ENCODE results near the gene HNRNPUL1.

HNRNPUL1 gene

DNA sequence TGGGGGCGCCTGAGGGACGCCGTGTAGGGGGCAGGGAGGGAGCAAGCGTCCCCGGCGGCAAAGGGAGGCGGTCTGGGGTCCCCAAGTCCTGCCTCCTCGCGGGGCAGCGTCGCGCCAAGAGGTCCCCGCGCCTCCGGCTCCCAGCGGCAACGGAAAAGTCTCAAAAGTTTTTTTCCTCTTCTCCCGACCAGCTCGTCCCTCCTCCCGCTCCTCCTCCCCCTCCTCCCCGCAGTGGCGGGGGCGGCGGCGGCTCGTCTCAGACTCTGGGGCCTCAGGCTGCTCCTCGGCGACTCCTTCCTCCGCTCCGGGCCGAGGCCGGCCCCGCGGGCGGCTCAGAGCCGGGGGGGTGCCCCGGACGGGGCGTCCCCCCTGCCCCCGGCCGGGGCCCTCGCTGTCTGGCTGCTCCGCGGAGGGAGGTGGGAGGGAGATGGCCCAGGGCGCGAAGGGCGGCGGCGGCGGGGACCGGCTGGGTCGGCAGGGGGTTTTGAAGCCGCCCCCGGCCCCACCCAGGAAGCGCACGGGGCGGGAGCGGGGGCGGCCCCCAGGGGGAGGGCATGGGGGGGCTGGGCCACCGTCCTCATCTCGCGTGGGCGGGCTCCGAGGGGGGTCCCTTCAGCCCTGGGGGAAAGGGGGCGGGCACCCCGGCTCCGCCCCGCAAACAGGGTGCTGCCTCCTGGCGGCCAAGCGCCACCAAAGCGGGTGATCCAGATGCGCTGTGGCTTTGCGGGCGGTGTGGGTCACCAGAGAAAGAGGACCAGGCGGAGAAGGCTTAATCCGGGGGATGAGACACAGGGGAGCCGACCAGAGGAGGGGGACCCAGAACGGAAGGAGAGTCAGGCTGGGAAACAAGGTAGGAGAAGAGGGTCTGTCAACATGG lies 89.5 kb downstream of the HNRNPUL1 start, which contains the start of gene TGFB1:
Gene TGFB1, minus strand, starts transcription at position 457 of the 877 bp plus-strand sequence. CDS start 878 bp downstream, outside the sequence.
- DNase-seq (ENCODE audit: low read depth, low spot score) = peak; percentile 80

DNA sequence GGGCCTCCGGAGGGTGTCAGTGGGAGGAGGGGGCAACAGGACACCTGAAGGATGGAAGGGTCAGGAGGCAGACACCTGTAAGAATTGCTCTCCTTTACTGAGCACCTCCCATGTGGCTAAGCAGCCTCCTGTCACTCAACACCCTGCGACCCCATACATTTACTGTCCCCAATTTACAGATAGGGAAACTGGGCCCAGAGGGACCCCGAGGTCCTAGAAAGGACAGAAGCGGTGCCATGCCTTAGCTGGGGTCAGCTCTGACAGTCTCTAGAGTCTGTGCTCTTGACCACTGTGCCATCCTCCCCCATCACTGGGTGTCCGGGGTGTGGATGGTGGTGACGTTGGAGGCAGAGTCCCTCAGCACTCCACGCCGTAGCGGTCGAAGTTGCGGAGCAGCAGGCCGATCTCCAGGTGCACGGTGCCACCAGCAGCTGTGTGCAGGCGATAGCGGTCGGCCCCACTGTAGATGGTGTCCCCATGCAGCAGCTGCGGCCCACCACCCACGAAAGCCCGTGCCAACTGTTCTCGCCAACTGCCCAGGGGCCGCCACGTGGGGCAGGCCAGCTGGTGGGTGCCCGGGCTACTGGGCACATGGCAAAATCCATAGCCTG lies 90.3 kb downstream of the HNRNPUL1 start:
- no peak for DNase-seq (ENCODE audit: low read depth, low spot score)

DNA sequence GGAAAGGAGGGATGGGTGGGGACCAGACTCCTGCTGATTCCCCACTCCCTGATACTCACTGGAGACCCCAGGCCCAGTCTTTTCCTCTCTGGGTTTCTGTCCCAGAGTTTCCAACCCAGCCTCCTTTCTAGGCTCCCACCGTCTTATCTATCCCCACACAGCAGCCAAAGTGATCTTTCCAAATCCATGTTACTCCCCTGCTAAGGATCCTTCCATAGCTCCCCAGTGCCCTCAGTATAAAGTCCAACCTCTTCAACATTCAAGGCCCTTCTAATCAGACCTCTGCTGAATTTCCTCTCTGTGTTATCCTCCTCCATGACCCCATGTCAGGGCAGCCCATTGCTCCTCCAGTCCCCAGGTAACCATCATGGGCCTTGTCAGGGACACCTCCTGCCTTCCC lies 90.9 kb downstream of the HNRNPUL1 start:
- no peak for DNase-seq (ENCODE audit: low read depth, low spot score)

DNA sequence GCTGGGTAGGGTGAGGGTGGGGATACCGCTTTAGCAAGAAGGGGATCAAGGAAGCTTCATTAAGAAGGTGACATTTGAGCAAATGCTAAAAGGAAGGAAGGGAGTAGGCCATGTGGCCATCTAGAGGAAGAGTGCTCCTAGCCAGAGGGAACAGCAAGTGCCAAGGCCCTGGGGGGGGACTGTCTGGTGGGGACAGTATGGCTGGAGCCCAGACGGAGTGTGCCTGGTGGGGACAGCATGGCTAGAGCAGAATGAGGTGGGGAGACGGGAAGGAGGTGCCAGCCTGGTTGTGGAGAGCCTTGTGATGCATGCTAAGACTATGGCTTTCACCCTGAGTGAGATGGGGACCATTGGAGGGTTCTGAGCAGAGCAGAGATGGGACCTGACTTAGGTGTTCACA lies 91.6 kb downstream of the HNRNPUL1 start:
- DNase-seq (ENCODE audit: low read depth, low spot score) = no peak

DNA sequence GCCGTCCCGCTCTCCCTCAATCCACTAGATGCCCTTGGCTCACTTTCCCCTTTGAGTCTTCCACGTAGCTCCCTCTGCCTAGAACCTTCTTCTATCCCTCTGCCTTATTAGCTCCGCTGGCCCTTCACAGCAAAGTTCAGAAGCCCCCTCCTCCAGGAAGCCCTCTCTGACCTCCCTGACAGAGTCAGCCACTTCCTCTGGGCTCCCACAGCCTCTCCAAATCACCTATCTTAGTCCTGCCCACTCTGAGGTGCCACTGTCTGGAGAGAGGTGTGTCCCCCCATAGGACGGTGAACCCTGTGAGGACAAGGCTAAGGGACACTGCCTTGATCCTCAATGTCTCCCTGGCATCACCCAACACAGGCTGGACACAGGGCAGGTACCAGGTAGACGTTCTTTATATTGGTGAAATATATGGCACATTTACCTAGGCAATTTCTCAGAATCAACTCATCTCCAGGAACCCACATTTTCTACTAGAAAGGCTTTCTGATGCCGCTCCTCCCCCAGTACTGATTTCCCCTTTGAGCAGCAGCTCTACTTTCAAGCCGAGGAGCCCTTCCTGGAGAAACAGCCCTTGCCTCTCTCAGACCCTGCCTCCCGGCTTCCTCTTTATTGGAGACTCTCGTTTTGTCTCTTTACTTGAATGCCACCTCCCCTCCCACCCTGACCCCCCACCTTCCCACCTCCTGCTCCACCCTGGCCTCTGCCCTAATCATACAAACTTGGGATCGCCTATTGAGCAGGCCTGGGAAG lies 93.0 kb downstream of the HNRNPUL1 start:
- no peak for DNase-seq (ENCODE audit: low read depth, low spot score)
